Hippocampal formation (tissue), 2 donors: Measurements from ENCODE around the gene PCAT7.

Experiments
- DNase-seq, 2 donors: peaks; one replicate each; lab custom pipeline; 2025; lab: John Stamatoyannopoulos, UW

Gene PCAT7

DNA sequence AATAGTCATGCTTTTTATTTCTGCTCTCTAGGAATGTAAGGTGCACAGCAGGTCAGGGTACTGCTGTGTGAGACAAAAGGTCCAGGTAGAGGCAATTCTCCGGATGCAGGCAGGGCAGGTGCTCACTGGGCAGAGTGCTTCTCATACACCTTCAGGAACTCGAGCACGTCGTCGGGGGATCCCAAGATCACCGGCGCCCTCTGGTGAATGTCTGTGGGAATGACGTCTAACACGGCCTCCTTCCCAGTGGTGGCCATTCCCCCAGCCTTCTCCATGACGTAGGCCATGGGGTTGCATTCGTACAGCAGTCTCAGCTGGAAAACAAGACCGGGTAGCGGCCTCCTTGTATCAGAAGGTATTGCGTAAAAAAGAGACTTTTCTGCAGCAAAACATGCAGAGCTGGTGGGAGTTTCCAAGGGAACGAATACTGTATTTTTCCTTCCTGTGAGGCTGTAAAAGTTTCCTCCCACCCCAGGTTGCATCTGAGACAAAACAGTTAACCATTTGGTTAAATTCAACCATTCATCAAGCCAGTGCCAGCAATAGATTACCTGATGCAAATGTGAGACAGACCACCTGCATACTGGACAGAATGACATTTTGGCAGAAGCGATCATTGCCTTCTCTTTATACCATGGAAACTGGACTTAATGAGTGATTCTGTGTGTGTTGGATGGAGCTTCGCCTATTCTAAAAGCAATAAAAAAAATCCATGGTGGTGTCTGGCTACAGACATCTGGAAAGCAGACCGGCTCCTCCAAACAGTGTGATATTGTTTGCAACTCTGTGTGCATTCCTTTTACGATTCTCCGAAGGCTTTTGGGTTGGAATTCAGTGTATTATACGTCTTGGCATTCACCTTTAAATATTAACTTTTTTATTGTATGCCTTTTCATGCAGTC is 48.6 kb downstream of the PCAT7 start:
- peak in 1 of 2 donors; percentile 42 for DNase-seq

GRCh38 chr9:94606646-94607422 is 52.0 kb downstream of the PCAT7 start:
- DNase-seq: no peak

DNA sequence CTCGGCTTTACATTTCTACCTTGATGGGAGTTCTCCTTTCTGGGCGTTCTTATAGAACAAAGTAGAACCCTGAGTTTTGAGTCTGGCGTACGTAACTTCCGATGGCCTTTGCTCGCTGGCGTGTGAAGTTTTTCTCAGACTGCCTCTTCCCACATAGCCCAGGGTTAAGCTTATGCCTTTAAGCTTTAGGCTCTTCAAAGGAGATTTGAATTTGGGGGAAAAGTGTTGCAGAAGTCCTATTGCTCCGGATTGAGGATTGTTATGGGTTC is 52.5 kb downstream of the PCAT7 start:
- DNase-seq: no peak

DNA sequence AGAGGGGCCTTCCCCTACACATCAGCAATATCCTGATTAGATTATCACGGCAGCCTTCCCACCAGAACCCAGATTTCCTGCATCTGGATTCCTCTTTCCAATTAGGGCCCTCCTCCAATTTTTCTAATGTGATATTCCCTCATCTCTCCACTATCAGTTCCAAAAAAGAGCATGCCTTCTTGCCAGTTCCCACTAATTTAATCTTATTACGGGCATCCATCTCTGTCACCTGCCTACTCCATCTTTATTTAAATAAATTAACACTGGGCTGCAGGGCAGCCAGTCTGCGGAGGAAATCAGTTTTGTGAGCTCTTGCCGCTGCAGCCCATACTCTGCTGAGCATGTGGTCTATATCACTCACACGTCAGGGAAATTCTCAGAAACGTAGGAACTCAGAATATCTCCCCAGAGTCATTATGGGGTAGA is 55.3 kb downstream of the PCAT7 start:
- DNase-seq: no peak

DNA sequence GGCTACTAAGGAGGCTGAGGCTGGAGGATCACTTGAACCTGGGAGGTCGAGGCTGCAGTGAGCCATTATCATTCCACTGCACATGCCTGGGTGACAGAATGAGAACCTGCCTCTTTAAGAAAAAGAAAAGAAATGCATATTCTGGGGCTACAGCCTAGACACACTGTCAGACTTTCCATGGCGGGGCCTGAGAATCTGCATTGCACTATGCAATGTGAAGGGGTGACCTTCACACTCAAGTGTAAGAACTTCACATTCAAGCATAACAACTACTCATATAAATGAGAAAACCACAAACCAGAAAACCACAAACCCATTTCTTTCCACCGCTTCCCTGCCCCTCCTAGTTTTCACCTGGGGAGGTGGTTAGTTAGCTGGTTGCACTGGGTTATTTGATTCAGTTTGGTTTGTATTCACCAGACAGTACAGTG is 56.8 kb downstream of the PCAT7 start:
- no peak for DNase-seq

DNA sequence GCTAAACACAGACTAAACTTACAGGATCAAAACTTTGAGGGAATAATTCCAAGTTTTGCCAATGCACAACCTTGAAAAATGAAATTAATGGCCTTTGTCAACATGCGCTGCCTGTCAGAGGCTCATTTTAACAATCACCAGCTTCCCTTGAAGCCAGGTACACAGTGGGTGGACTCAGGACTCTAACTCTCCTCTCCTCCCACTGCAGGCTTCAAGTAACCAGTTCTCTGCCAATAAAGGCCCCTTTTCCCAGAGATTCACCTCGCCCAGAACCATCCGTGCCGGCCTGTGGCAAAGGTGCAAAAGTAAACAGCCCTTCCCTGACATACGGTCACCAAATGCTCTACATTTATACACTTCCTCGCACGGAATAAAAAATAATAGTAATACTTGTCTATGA is 57.2 kb downstream of the PCAT7 start:
- no peak for DNase-seq

- no peak for DNase-seq
These were observed 58.1 kb downstream of the PCAT7 start for GRCh38 chr9:94613003-94613402.

DNA sequence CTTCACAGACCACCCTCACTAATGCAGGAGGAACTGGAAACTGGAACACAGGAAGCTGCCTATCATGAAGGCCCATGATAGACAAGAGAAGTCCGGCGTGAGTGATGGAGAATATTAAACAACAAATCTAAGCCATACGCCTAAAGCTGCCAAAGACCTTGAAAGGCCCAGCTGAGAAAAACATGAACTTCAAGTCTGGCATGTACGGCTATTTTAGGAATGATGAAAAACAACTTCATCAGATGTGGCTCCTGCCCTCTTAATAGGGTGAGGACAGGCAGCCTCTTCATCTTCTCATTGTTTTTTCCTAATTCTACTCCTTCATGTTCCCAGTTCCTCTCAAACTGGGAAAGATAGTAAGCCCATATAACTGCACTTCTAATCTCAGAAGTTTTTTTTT is 64.1 kb downstream of the PCAT7 start:
- DNase-seq: no peak
